Pons (tissue), 1 donor: ENCODE results near the gene TRPC4.

Source experiments
- DNase-seq: peaks from one replicate; pipeline ENCODE4 v3.0.0-alpha.2; 2016; ENCODE audit warnings: low spot score

The TRPC4 gene

DNA sequence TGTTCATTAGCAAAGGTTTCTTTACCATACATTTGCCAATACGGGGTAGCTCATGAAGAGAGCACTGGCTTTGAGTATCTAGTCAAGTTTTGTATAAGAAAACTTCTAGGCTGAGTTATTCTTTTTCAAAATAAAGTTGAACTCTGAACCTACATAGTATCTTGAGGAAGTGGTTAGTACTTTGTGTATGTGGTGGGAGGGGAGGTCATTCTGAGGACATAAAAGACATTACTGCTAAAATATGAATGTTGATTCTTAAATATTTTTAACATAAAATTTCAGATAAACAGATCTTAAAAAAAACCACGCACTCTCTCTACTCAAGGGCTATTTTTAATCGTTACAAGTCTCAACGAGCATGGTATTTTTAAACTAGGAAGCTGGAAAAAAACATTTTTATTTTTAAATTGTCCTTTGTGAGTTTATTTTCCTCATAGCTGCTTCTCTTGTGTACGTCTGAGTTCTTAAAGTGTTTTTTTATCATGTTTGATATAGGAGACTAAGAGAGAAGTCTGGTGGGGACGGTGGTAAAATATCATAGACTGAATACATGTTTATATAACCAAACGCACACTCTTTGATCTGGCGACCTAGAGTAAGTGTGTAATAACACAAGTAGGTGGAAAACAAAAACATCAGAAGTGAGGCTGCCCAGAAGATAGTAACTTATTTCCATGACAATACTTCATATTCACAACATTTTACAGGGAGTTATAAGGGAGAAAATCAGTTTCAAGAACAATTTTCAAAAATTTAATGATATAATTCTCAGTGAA lies 153.0 kb downstream of the TRPC4 start:
- DNase-seq = no peak

DNA sequence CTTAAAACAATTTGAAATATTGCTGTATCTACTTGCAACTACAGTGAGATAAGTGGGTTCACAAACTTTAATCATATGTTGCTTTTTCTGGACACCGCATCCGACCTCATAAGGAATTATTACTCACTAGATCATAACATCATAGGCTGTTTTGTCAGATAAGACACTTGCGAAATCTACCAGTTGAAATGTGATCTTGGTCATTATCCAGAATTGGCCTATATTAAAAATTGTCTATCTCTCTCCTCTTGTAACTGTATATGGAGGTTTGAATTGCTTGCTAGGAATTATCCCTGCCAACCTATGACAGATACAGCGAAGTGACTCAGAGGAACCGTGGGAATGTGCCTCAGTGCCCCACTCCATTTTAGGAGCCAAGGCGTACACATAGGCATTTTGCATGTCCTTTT lies 154.0 kb downstream of the TRPC4 start:
- no peak for DNase-seq

DNA sequence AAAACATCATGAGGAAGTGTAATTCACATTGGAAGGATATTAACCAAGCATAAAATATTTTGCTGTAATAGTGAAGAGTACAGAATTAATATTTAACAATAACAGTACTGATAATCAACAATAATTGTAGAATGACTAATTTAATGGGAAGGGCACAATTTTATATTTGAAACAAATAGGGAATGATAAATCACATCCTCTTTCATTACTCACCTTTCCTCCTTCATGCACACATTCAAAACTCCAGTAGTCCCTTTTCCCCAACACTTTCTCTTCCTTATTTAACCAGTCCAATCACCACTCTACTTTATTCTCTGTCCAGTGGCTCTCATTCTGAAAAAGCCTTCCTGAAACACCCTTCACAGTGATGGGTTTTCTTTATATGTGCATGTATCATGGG lies 160.3 kb downstream of the TRPC4 start:
- no peak for DNase-seq

- DNase-seq = no peak
These were observed 161.7 kb downstream of the TRPC4 start for GRCh38 chr13:37707739-37708500.

GRCh38 chr13:37706041-37706440 lies 163.5 kb downstream of the TRPC4 start:
- no peak for DNase-seq

DNA sequence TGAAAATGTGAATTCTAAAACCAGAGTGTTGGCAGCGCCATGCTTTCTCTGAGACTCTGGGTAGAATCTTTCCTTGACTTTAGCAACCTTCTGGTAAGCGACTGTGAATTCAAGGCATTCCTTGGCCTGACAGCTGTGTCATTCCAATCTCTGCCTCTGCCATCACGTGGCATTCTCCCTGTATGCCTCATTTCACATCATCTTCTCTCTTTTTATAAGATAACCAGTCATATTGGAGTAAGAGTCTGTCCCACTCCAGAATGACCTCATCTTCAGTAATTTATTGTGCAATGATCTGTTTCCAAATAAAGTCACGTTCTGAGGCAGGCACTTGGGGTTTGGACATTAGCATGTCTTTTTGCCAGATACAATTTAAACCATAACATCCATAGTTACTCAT lies 167.6 kb downstream of the TRPC4 start:
- DNase-seq = no peak

DNA sequence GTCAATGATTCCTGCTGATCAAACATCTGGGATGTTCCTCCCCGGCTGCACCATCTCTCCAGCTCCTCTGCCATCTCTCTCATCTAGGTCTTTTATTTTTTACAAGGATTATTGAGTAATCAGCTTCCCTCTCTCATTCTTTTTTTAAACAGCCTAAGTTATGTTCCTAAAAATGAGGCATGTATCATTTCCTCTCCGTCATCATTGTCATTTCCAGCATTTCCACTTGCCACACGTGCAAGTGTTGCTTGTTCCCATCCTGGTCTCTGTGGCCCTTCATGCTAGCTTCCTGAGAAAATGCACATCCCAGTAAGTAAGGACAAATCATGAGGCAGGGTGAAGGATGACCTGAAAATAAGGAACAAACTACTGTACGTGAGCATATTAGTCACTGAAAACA lies 168.3 kb downstream of the TRPC4 start:
- DNase-seq = no peak

DNA sequence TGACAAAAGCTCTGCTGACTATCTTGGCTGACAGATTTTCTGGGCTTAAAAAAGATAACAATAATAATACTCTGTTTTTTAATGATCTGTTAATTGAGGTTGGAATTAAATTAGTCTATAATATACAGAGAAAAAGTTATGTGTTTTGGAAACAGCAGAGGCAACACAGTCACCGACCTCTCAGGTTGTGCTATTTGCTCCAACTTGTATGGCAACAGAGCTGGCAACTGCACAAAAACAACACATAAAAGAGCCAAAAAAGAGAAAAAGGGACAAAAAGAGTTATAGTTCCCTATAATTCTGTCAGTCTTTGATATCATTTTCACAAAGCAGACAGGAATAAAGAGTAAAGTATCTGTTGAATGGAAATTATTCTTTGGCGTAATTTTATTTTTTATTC lies 168.7 kb downstream of the TRPC4 start:
- no peak for DNase-seq

- no peak for DNase-seq
These were observed 174.4 kb downstream of the TRPC4 start for GRCh38 chr13:37695200-37695599.

GRCh38 chr13:37690361-37690760 lies 179.2 kb downstream of the TRPC4 start:
- DNase-seq = no peak

- no peak for DNase-seq
These were observed 183.1 kb downstream of the TRPC4 start for GRCh38 chr13:37686501-37686900.

- DNase-seq = no peak
These were observed 184.4 kb downstream of the TRPC4 start for GRCh38 chr13:37685206-37685605.

GRCh38 chr13:37682496-37682895 lies 187.1 kb downstream of the TRPC4 start:
- no peak for DNase-seq

GRCh38 chr13:37681281-37682032 lies 188.1 kb downstream of the TRPC4 start:
- peak; percentile 6 for DNase-seq

DNA sequence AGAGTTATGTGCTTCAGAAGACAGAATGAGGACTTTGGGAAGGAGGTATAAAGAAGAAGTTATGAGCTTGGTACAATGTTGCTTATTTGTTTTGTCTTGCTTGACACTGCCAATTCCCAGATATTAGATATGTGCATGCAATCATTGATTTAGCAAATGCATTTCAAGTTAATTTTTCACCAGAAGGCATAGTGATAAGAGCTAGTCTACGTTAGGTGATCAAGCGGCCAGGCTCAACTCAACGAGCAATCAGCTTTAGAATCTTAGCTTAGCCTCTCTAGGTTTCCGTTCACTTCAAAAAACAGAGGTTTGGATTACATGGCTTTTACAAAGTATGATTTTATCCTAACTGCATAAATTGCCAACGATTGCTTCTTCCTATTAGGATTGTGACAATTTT lies 189.4 kb downstream of the TRPC4 start:
- no peak for DNase-seq

GRCh38 chr13:37679043-37679442 lies 190.5 kb downstream of the TRPC4 start:
- no peak for DNase-seq

DNA sequence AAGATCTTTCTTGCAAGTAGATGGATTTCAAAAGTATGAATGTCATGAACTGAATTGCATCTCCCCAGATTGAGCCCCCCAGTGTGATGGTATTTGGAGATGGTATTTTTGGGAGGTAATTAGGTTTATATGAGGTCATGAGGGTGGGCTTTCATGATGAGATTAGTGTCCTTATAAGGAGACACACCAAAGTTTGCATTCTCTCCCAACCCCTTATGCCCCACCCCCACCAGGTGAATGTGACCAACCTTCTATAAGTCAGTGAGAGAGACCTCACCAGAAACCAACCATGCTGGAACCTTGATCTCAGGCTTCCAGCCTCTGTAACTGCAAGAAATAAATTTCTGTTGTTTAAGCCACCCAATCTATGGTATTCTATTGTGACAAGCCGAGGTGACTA lies 199.7 kb downstream of the TRPC4 start:
- DNase-seq = no peak

- DNase-seq = no peak
These were observed 201.9 kb downstream of the TRPC4 start for GRCh38 chr13:37667702-37668101.

DNA sequence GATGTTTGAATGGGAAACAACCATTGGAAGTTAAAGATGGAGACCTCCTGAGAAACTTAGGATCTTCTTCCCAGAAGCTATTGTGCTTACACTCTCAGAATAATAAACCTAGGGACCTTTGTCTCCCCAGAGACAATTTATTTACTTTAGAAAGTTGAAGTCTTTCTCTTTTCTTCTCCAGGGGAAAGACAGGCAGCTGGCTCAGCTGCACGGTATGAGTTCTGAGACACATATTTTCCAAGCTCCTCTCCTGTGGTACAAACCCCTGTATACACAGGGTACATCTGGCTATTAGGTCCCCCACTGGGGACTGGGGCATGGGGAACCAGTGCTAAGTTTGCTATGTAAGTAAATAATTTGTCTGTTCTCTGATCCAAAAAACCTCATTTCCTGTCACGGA lies 203.5 kb downstream of the TRPC4 start:
- no peak for DNase-seq

DNA sequence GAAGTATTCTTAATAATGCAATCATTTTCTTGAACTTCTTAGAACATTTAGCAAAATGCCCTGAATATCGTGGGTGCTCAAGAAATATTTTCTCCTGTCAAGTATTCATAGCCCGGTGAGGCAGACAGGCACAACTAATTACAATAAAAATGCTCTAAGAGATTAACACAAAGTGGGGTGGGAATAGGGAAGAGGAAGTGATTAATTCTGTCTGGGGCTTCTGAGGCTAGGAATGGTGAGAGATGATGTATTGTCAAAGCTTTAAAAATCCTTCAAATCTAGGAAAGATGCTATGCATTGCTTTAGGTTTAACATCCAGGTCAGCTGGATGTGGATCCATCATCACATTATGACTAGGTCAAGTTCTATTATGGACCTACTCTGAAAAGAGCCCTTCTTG lies 204.2 kb downstream of the TRPC4 start:
- DNase-seq = no peak

DNA sequence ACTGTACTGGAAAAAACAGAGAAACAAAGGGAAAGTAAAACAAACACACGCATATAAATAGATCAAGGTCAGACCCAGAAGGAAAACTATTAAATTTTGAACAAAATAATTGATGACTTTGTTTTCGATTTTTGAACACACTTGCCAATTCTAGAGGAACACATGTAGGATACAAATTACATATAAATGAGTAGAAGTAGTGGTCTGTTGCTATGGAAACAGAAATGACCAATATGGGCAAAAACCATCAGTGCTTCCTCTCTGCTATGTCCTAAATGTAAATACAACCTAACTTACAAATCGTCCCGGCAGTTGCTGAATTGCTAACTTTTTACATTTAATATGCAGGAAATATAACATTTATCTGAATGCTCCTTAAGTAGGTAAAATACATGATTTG lies 205.8 kb downstream of the TRPC4 start:
- no peak for DNase-seq

DNA sequence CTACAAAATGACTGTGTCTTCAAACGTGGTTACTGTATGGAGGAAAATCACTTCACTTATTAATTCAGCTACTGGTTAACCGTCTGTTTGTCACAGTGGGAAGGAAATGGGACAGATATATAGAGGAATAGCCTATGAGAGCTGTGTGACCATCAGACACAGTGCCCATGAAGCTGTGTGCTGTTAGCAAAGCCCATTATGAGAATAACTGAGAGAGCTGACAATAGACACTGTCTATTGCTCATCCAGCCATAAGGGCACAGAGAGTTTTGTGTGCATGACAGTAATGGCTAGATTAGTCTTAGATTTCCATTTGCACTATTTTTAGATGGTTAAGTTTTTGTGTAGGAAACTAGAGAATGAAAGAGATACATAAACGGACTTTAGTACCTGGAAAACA lies 206.9 kb downstream of the TRPC4 start:
- no peak for DNase-seq

DNA sequence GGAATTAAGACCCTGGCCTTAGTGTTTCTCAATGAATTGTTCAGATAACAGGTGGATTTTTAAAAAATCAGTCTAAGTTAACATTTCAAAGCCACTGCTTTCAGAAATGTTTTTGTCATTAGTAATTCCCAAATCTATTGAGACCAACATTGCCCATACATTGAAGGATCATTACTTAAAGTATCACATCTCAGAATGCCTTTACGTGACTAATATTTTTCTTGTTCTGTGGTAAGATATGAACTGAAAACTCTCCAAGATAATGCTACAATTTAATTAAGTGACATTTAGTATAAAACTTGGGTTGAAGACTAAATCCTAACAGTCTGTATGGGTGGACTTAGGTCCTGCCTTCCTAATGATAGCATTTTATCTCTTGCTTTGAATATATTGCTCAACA lies 211.6 kb downstream of the TRPC4 start:
- DNase-seq = no peak
